Glutamatergic neuron (in vitro differentiated cells): ENCODE data around the gene GALNT9. TPM values are rescaled to one million over a fixed set of nuclear protein-coding genes. Genes with fewer than 3 reads are reported as not detected.

Experiments
- DNase-seq: peaks from one replicate; pipeline ENCODE4 v3.0.0; 2022
- H3K27ac Mint-ChIP-seq: one replicate; pipeline ENCODE4 v1.8.0; 2020; ENCODE audit warnings: mild to moderate bottlenecking, mixed read lengths, inconsistent platforms; ENCODE audit not compliant: unreplicated experiment
- H3K27me3 Mint-ChIP-seq: one replicate; pipeline ENCODE4 v1.8.0; 2020; ENCODE audit warnings: mild to moderate bottlenecking, moderate library complexity, mixed read lengths, inconsistent platforms; ENCODE audit not compliant: unreplicated experiment
- H3K36me3 Mint-ChIP-seq: one replicate; pipeline ENCODE4 v1.8.0; 2020; ENCODE audit warnings: mild to moderate bottlenecking, mixed read lengths, inconsistent platforms; ENCODE audit not compliant: unreplicated experiment
- H3K4me1 Mint-ChIP-seq: one replicate; pipeline ENCODE4 v1.8.0; 2020; ENCODE audit warnings: mild to moderate bottlenecking, low read depth, mixed read lengths, inconsistent platforms; ENCODE audit not compliant: unreplicated experiment
- H3K4me3 Mint-ChIP-seq: one replicate; pipeline ENCODE4 v1.8.0; 2020; ENCODE audit warnings: mild to moderate bottlenecking, mixed read lengths, inconsistent platforms; ENCODE audit not compliant: unreplicated experiment
- H3K9me3 Mint-ChIP-seq: one replicate; pipeline ENCODE4 v1.8.0; 2020; ENCODE audit warnings: mild to moderate bottlenecking, moderate library complexity, mixed read lengths, inconsistent platforms; ENCODE audit not compliant: unreplicated experiment
- CTCF ChIP-seq: fragments of 200-600 bp; sonication (generic); IDR thresholded peaks from one replicate; pipeline ENCODE4 v1.5.0; 2021; ENCODE audit not compliant: partially characterized antibody, unreplicated experiment
- total RNA-seq: library from RNA; stranded (reverse); fragmentation: NEBNext Ultra II Directional; extraction: Animal tissue kit (Norgen Biotek cat#: 25700); gene quantifications from one replicate; pipeline ENCODE4 v1.2.1, GENCODE V29; 2021; ENCODE audit not compliant: unreplicated experiment

Gene GALNT9
- total RNA-seq, 1 donor from 2014 or later: 13.7 TPM

GRCh38 chr12:132316497-132317232 is 12.7 kb downstream of the GALNT9 start:
- Mint-ChIP-seq H3K4me3 (no peak overlapping the region), H3K9me3 (peaks cover 3% of the 10 kb centered on the region), H3K27me3 (peaks cover 7% of the 10 kb centered on the region), H3K4me1 (peaks cover 3% of the 10 kb centered on the region), H3K36me3 (peaks cover 7% of the 10 kb centered on the region), H3K27ac (no peak overlapping the region)
- no peak for TF ChIP-seq CTCF
- no peak for DNase-seq

GRCh38 chr12:132315951-132316350 is 13.4 kb downstream of the GALNT9 start:
- Mint-ChIP-seq H3K27me3 (peaks cover 7% of the 10 kb centered on the region), H3K4me1 (peaks cover 3% of the 10 kb centered on the region), H3K4me3 (no peak overlapping the region), H3K36me3 (peaks cover 11% of the 10 kb centered on the region), H3K27ac (no peak overlapping the region), H3K9me3 (peaks cover 8% of the 10 kb centered on the region)
- no peak for TF ChIP-seq CTCF
- DNase-seq: no peak

GRCh38 chr12:132315507-132315906 is 13.9 kb downstream of the GALNT9 start:
- Mint-ChIP-seq H3K4me1 (peaks cover 3% of the 10 kb centered on the region), H3K27me3 (peaks cover 9% of the 10 kb centered on the region), H3K4me3 (no peak overlapping the region), H3K9me3 (peaks cover 9% of the 10 kb centered on the region), H3K36me3 (peaks cover 12% of the 10 kb centered on the region), H3K27ac (no peak overlapping the region)
- no peak for TF ChIP-seq CTCF
- DNase-seq: no peak

- peak; percentile 14 for TF ChIP-seq CTCF
- peaks cover 7% of the 10 kb centered on the region for H3K27me3 Mint-ChIP-seq
- H3K4me1 Mint-ChIP-seq: peaks cover 3% of the 10 kb centered on the region
- no peak overlapping the region for H3K27ac Mint-ChIP-seq
- peaks cover 12% of the 10 kb centered on the region for H3K36me3 Mint-ChIP-seq
- H3K4me3 Mint-ChIP-seq: no peak overlapping the region
- H3K9me3 Mint-ChIP-seq: peaks cover 9% of the 10 kb centered on the region
- DNase-seq: no peak
Measured at GRCh38 chr12:132314516-132315233, 14.7 kb downstream of the GALNT9 start.

GRCh38 chr12:132314035-132314434 is 15.4 kb downstream of the GALNT9 start:
- Mint-ChIP-seq H3K27ac (no peak overlapping the region), H3K27me3 (peaks cover 7% of the 10 kb centered on the region), H3K36me3 (peaks cover 17% of the 10 kb centered on the region), H3K9me3 (peaks cover 12% of the 10 kb centered on the region), H3K4me1 (no peaks in the 10 kb centered on the region), H3K4me3 (no peak overlapping the region)
- no peak for TF ChIP-seq CTCF
- no peak for DNase-seq
